ENCODE data around the gene TRMT11.
"Not testable (repeated sequence)": the region's sequence is repeated elsewhere in the genome, so short reads cannot be mapped to it uniquely, and the experiment has no call there.

The TRMT11 gene

GRCh38 chr6:125970760-125971159, 15.6 kb upstream of the TRMT11 start:
- Histone ChIP-seq H3K9me3 (ENCODE audit: insufficient read depth, low read depth, low read length) (no peaks in the 10 kb centered on the region), H3K9ac (ENCODE audit: low read length) (no peak overlapping the region), H3K4me1 (ENCODE audit: control insufficient read depth in 1 of 2, insufficient read depth in 2 of 2, low read length in 2 of 2) (no peaks in the 10 kb centered on the region), H4K12ac (ENCODE audit: low read depth, low read length) (no peak overlapping the region), H4K91ac (ENCODE audit: low read depth, low read length) (no peak overlapping the region), H2AFZ (ENCODE audit: insufficient read depth, low read length, poor library complexity) (no peak overlapping the region), H3K4me3 (ENCODE audit: low read depth, low read length) (no peak overlapping the region), H2BK5ac (ENCODE audit: low read depth, low read length, poor library complexity) (no peak overlapping the region), H3K4ac (ENCODE audit: low read depth, low read length) (no peak overlapping the region), H3K27me3 (ENCODE audit: insufficient read depth, low read length) (no peaks in the 10 kb centered on the region), H3K79me2 (ENCODE audit: control insufficient read depth, insufficient read depth, low read length, poor library complexity) (no peaks in the 10 kb centered on the region), H2AK5ac (ENCODE audit: low read length) (no peak overlapping the region), H4K8ac (ENCODE audit: low read depth, low read length) (no peak overlapping the region), H3K36me3 (ENCODE audit: control insufficient read depth in 1 of 2, insufficient read depth in 2 of 2, low read length in 2 of 2) (no peaks in the 10 kb centered on the region), H3K23ac (ENCODE audit: low read length) (no peak overlapping the region), H3K4me2 (ENCODE audit: low read length) (no peak overlapping the region), H2BK120ac (ENCODE audit: insufficient read depth, low read length, poor library complexity) (no peak overlapping the region), H2BK12ac (ENCODE audit: low read length) (no peak overlapping the region), H3K79me1 (ENCODE audit: low read length) (no peaks in the 10 kb centered on the region), H3K18ac (ENCODE audit: low read length) (no peak overlapping the region), H3K27ac (ENCODE audit: low read depth, low read length) (no peak overlapping the region), H3K14ac (ENCODE audit: low read length) (no peak overlapping the region)
- no peak for DNase-seq
- WGBS (ENCODE audit: extremely low coverage, insufficient coverage, insufficient read length) = no CpG with 5 or more reads among the region's 2 CpGs

- not testable (repeated sequence) for H2AK5ac ChIP-seq (ENCODE audit: low read length); H2AFZ ChIP-seq (ENCODE audit: insufficient read depth, low read length, poor library complexity); H3K4me1 ChIP-seq (ENCODE audit: control insufficient read depth in 1 of 2, insufficient read depth in 2 of 2, low read length in 2 of 2); H3K27ac ChIP-seq (ENCODE audit: low read depth, low read length); H4K8ac ChIP-seq (ENCODE audit: low read depth, low read length); H3K4me3 ChIP-seq (ENCODE audit: low read depth, low read length); H3K14ac ChIP-seq (ENCODE audit: low read length); H3K4ac ChIP-seq (ENCODE audit: low read depth, low read length); H3K9ac ChIP-seq (ENCODE audit: low read length); DNase-seq; H3K36me3 ChIP-seq (ENCODE audit: control insufficient read depth in 1 of 2, insufficient read depth in 2 of 2, low read length in 2 of 2); H3K27me3 ChIP-seq (ENCODE audit: insufficient read depth, low read length); H4K91ac ChIP-seq (ENCODE audit: low read depth, low read length); H2BK5ac ChIP-seq (ENCODE audit: low read depth, low read length, poor library complexity); H4K12ac ChIP-seq (ENCODE audit: low read depth, low read length); H3K79me1 ChIP-seq (ENCODE audit: low read length); H3K18ac ChIP-seq (ENCODE audit: low read length); H2BK12ac ChIP-seq (ENCODE audit: low read length); H3K23ac ChIP-seq (ENCODE audit: low read length); H3K79me2 ChIP-seq (ENCODE audit: control insufficient read depth, insufficient read depth, low read length, poor library complexity); H3K4me2 ChIP-seq (ENCODE audit: low read length); H3K9me3 ChIP-seq (ENCODE audit: insufficient read depth, low read depth, low read length); H2BK120ac ChIP-seq (ENCODE audit: insufficient read depth, low read length, poor library complexity)
- WGBS (ENCODE audit: extremely low coverage, insufficient coverage, insufficient read length) = no CpG with 5 or more reads among the region's 1 CpG
These were observed 13.9 kb upstream of the TRMT11 start for GRCh38 chr6:125972478-125972877.

- Histone ChIP-seq H2AFZ (ENCODE audit: insufficient read depth, low read length, poor library complexity) (no peak overlapping the region), H3K27ac (ENCODE audit: low read depth, low read length) (no peak overlapping the region), H4K12ac (ENCODE audit: low read depth, low read length) (no peak overlapping the region), H2BK120ac (ENCODE audit: insufficient read depth, low read length, poor library complexity) (no peak overlapping the region), H4K8ac (ENCODE audit: low read depth, low read length) (no peak overlapping the region), H3K18ac (ENCODE audit: low read length) (no peak overlapping the region), H2BK5ac (ENCODE audit: low read depth, low read length, poor library complexity) (no peak overlapping the region), H3K14ac (ENCODE audit: low read length) (no peak overlapping the region), H4K91ac (ENCODE audit: low read depth, low read length) (no peak overlapping the region), H3K79me1 (ENCODE audit: low read length) (no peaks in the 10 kb centered on the region), H2BK12ac (ENCODE audit: low read length) (no peak overlapping the region), H3K4me2 (ENCODE audit: low read length) (no peak overlapping the region), H3K9ac (ENCODE audit: low read length) (no peak overlapping the region), H3K9me3 (ENCODE audit: insufficient read depth, low read depth, low read length) (no peaks in the 10 kb centered on the region), H3K27me3 (ENCODE audit: insufficient read depth, low read length) (no peaks in the 10 kb centered on the region), H3K4ac (ENCODE audit: low read depth, low read length) (no peak overlapping the region), H3K4me3 (ENCODE audit: low read depth, low read length) (no peak overlapping the region), H3K36me3 (ENCODE audit: control insufficient read depth in 1 of 2, insufficient read depth in 2 of 2, low read length in 2 of 2) (no peaks in the 10 kb centered on the region), H3K4me1 (ENCODE audit: control insufficient read depth in 1 of 2, insufficient read depth in 2 of 2, low read length in 2 of 2) (no peaks in the 10 kb centered on the region), H3K23ac (ENCODE audit: low read length) (no peak overlapping the region), H2AK5ac (ENCODE audit: low read length) (no peak overlapping the region), H3K79me2 (ENCODE audit: control insufficient read depth, insufficient read depth, low read length, poor library complexity) (no peaks in the 10 kb centered on the region)
- peak in 1 of 2 donors; percentile 73 for DNase-seq
- WGBS (ENCODE audit: extremely low coverage, insufficient coverage, insufficient read length) = no CpG with 5 or more reads among the region's 5 CpGs
These were observed 12.0 kb upstream of the TRMT11 start for GRCh38 chr6:125974214-125974866.

GRCh38 chr6:125979101-125979500, 7.2 kb upstream of the TRMT11 start:
- H3K23ac ChIP-seq (ENCODE audit: low read length) = no peak overlapping the region
- no peaks in the 10 kb centered on the region for H3K36me3 ChIP-seq (ENCODE audit: control insufficient read depth in 1 of 2, insufficient read depth in 2 of 2, low read length in 2 of 2)
- H3K4ac ChIP-seq (ENCODE audit: low read depth, low read length) = no peak overlapping the region
- DNase-seq = no peak
- H3K9ac ChIP-seq (ENCODE audit: low read length) = no peak overlapping the region
- no peak overlapping the region for H2BK5ac ChIP-seq (ENCODE audit: low read depth, low read length, poor library complexity)
- H3K9me3 ChIP-seq (ENCODE audit: insufficient read depth, low read depth, low read length) = no peaks in the 10 kb centered on the region
- H3K27me3 ChIP-seq (ENCODE audit: insufficient read depth, low read length) = no peaks in the 10 kb centered on the region
- no peak overlapping the region for H4K8ac ChIP-seq (ENCODE audit: low read depth, low read length)
- no peak overlapping the region for H3K27ac ChIP-seq (ENCODE audit: low read depth, low read length)
- no peaks in the 10 kb centered on the region for H3K79me1 ChIP-seq (ENCODE audit: low read length)
- H2AFZ ChIP-seq (ENCODE audit: insufficient read depth, low read length, poor library complexity) = no peak overlapping the region
- no peak overlapping the region for H3K18ac ChIP-seq (ENCODE audit: low read length)
- H4K12ac ChIP-seq (ENCODE audit: low read depth, low read length) = no peak overlapping the region
- H3K4me2 ChIP-seq (ENCODE audit: low read length) = no peak overlapping the region
- no peak overlapping the region for H2BK12ac ChIP-seq (ENCODE audit: low read length)
- no peaks in the 10 kb centered on the region for H3K4me1 ChIP-seq (ENCODE audit: control insufficient read depth in 1 of 2, insufficient read depth in 2 of 2, low read length in 2 of 2)
- WGBS (ENCODE audit: extremely low coverage, insufficient coverage, insufficient read length) = no CpG with 5 or more reads among the region's 3 CpGs
- no peak overlapping the region for H3K14ac ChIP-seq (ENCODE audit: low read length)
- H2AK5ac ChIP-seq (ENCODE audit: low read length) = no peak overlapping the region
- no peaks in the 10 kb centered on the region for H3K79me2 ChIP-seq (ENCODE audit: control insufficient read depth, insufficient read depth, low read length, poor library complexity)
- no peak overlapping the region for H4K91ac ChIP-seq (ENCODE audit: low read depth, low read length)
- no peak overlapping the region for H2BK120ac ChIP-seq (ENCODE audit: insufficient read depth, low read length, poor library complexity)
- H3K4me3 ChIP-seq (ENCODE audit: low read depth, low read length) = no peak overlapping the region
